ENCODE data around the gene DPP4.

The DPP4 gene

DNA sequence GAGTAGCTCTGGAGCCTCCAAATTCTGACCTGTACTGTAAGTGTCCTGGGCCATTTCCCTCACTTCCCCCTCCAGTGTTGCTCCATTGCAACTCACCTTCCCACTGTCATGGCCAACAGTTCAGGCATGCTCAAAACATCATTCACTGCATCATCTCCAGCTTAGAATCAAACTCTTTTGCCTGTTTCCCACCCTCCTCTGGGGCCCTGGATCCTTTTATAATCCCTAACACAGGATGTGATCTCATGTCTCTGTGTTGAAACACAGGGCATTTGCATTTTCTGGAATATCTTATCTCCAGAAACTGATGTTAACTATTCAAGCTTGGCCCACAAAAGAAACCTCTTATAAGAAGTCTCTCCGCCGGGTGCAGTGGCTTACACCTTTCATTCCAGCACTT lies 3.0 kb downstream of the DPP4 start:
- Histone ChIP-seq H3K27ac (ENCODE audit: insufficient read depth, low read depth, low read length, poor library complexity, severe bottlenecking) (no peak overlapping the region), H3K4me1 (ENCODE audit: control insufficient read depth, insufficient read depth, low read length) (peaks cover 17% of the 10 kb centered on the region), H3K9me3 (ENCODE audit: control insufficient read depth, low read length) (no peaks in the 10 kb centered on the region), H3K27me3 (ENCODE audit: control insufficient read depth, insufficient read depth, low read length, poor library complexity, severe bottlenecking) (peaks cover 39% of the 10 kb centered on the region), H3K4me3 (ENCODE audit: insufficient read depth, low read depth, low read length) (no peak overlapping the region), H3K36me3 (ENCODE audit: control insufficient read depth, insufficient read depth, low read length) (no peaks in the 10 kb centered on the region)
- WGBS, 2 experiments = 79 to 88% methylated on average over 2 of the region's 2 CpGs

DNA sequence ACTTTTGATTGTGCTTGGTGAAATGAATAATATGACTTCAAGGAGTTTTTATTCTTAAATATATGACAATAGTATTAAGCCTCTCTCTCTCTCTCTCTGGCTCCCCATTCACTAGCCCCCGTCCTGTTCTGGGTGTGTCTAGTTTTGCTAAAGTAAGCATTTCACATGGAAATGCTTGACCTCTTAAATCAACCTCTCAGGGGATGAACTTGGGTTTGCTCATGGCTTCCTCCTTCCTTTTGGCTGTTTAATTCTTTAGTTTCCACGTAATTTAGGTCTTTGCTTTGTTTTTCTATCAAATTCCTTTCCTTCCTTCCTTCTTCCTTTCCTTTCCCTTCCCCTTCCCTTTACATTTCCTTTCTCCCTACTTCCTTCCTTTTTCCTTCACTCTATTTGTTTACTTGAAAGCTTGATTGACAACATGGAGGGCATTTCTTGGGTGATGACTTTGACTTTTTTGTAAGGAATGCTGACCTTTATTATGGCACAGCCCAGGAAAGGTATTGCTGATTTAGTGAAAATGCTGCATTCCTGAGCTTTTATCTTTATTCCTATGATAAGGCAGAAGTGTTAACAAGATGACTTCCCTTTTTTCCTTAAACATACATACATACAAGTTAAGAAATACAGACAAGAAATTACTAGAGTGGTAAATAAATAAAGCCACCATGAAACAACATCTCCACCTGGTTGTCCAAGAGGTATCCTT lies 3.6 kb downstream of the DPP4 start:
- H3K4me1 ChIP-seq (ENCODE audit: control insufficient read depth, insufficient read depth, low read length) = peaks cover 16% of the 10 kb centered on the region
- no peak overlapping the region for H3K4me3 ChIP-seq (ENCODE audit: insufficient read depth, low read depth, low read length)

DNA sequence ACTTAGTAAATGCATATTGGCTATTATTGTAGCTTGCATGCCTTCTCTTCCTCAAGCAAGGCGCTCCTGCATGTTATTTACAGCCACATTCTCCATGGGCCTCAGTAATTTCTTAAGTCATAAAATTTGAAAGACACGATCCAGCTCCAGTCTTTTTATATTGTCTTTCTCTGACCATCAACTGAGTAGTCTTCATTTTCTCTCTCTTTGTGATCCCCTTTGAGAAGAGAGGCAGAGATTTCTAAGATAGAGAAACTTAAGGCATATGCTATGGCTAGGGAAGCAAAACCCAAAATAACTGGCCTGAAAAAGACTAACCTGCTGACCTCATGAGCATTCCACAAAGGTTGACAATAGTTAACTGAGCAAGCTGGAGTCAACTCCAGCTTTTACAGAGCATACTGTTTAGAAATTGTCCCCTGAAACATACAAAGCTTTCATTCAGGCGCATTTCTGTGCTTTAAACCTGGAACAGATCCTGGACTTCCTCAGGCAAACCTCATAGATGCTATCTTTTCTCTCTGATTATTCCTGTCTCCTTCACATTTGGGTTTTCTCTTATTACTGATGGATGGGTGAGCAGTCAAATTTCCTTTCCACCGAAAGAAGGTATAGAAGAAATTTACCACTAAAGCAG lies 4.6 kb downstream of the DPP4 start:
- Histone ChIP-seq H3K4me3 (ENCODE audit: insufficient read depth, low read depth, low read length) (no peak overlapping the region), H3K36me3 (ENCODE audit: control insufficient read depth, insufficient read depth, low read length) (no peaks in the 10 kb centered on the region), H3K27ac (ENCODE audit: insufficient read depth, low read depth, low read length, poor library complexity, severe bottlenecking) (no peak overlapping the region), H3K27me3 (ENCODE audit: control insufficient read depth, insufficient read depth, low read length, poor library complexity, severe bottlenecking) (peaks cover 30% of the 10 kb centered on the region), H3K4me1 (ENCODE audit: control insufficient read depth, insufficient read depth, low read length) (peaks cover 6% of the 10 kb centered on the region), H3K9me3 (ENCODE audit: control insufficient read depth, low read length) (no peaks in the 10 kb centered on the region)
- WGBS, 2 experiments = 89 to 100% methylated on average over 3 of the region's 4 CpGs

More for the DNA sequence above, 3.6 kb downstream of the DPP4 start:
- WGBS, 2 experiments = 70 to 83% methylated on average over 2 of the region's 2 CpGs
- peaks cover 39% of the 10 kb centered on the region for H3K27me3 ChIP-seq (ENCODE audit: control insufficient read depth, insufficient read depth, low read length, poor library complexity, severe bottlenecking)
- no peaks in the 10 kb centered on the region for H3K36me3 ChIP-seq (ENCODE audit: control insufficient read depth, insufficient read depth, low read length)
- H3K9me3 ChIP-seq (ENCODE audit: control insufficient read depth, low read length) = no peaks in the 10 kb centered on the region
- H3K27ac ChIP-seq (ENCODE audit: insufficient read depth, low read depth, low read length, poor library complexity, severe bottlenecking) = no peak overlapping the region

DNA sequence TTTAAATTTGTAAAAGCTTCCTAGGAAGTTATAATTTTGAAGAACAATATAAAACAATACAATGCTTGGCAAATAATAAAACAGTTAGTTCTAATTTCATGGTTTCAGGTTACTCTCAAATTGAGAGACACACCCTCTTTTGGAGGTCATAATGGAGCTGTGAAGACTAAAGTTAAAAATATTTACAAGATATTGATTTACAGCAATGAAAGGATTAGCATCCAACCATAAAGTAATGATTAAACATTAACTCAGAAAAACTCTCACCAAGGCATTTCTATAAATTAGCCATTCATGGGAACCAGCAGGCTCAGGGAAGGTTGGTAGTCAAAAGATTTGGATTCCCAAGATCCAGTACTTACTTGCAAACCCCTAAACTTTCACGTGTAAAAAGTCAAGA lies 6.4 kb downstream of the DPP4 start:
- no peaks in the 10 kb centered on the region for H3K9me3 ChIP-seq (ENCODE audit: control insufficient read depth, low read length)
- H3K4me3 ChIP-seq (ENCODE audit: insufficient read depth, low read depth, low read length) = no peak overlapping the region
- H3K27ac ChIP-seq (ENCODE audit: insufficient read depth, low read depth, low read length, poor library complexity, severe bottlenecking) = no peak overlapping the region
- peaks cover 12% of the 10 kb centered on the region for H3K27me3 ChIP-seq (ENCODE audit: control insufficient read depth, insufficient read depth, low read length, poor library complexity, severe bottlenecking)
- no CpG with 5 or more reads among the region's 1 CpG for WGBS, 2 experiments
- H3K36me3 ChIP-seq (ENCODE audit: control insufficient read depth, insufficient read depth, low read length) = no peaks in the 10 kb centered on the region
- no peaks in the 10 kb centered on the region for H3K4me1 ChIP-seq (ENCODE audit: control insufficient read depth, insufficient read depth, low read length)

DNA sequence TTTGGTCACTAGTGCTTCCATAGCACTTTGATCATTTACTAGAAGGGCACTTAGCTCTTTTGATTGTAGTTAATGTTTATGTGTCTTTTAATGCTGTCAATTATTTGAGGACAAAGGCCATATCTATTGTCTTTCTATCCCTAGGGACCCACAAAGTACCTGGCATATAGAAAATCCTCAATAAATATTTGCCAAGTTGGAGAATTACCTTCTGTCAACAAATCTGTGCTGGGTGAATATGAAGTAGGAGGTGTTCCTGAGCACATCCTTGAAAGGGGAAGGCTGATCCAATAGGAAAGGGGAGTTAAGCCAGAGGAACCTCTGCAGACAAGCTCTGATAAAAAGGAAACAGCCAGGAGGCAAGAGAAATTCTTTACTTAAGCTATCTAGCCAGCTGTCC lies 8.2 kb downstream of the DPP4 start:
- H3K27ac ChIP-seq (ENCODE audit: insufficient read depth, low read depth, low read length, poor library complexity, severe bottlenecking) = no peak overlapping the region
- H3K27me3 ChIP-seq (ENCODE audit: control insufficient read depth, insufficient read depth, low read length, poor library complexity, severe bottlenecking) = no peaks in the 10 kb centered on the region
- H3K4me1 ChIP-seq (ENCODE audit: control insufficient read depth, insufficient read depth, low read length) = no peaks in the 10 kb centered on the region

DNA sequence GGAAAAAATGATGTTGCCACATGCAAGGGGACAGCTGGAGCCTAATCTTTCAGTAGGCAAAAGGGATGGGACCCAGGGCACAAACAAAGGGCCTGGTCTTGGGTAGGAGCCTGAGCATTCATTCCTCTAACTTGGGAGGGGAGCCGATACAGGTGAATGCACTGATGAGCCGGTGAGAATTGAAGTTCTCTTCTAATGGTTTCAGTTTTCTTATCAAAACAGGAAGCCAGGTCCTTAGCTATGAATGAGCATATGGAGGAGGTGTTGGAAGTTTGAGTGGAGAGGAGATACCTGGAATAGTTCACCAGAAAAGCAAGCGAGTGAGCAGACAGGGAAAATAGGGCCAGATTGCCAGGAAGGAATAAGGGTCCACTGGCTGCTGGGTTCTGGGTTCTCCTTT lies 10.1 kb downstream of the DPP4 start:
- Histone ChIP-seq H3K27ac (ENCODE audit: insufficient read depth, low read depth, low read length, poor library complexity, severe bottlenecking) (no peak overlapping the region), H3K27me3 (ENCODE audit: control insufficient read depth, insufficient read depth, low read length, poor library complexity, severe bottlenecking) (no peaks in the 10 kb centered on the region), H3K4me3 (ENCODE audit: insufficient read depth, low read depth, low read length) (no peak overlapping the region), H3K4me1 (ENCODE audit: control insufficient read depth, insufficient read depth, low read length) (no peaks in the 10 kb centered on the region), H3K36me3 (ENCODE audit: control insufficient read depth, insufficient read depth, low read length) (no peaks in the 10 kb centered on the region), H3K9me3 (ENCODE audit: control insufficient read depth, low read length) (no peaks in the 10 kb centered on the region)
- 95% methylated on average over 3 of the region's 3 CpGs for WGBS, 2 experiments

More for the DNA sequence above, 8.2 kb downstream of the DPP4 start:
- Histone ChIP-seq H3K36me3 (ENCODE audit: control insufficient read depth, insufficient read depth, low read length) (no peaks in the 10 kb centered on the region), H3K4me3 (ENCODE audit: insufficient read depth, low read depth, low read length) (no peak overlapping the region), H3K9me3 (ENCODE audit: control insufficient read depth, low read length) (no peaks in the 10 kb centered on the region)

DNA sequence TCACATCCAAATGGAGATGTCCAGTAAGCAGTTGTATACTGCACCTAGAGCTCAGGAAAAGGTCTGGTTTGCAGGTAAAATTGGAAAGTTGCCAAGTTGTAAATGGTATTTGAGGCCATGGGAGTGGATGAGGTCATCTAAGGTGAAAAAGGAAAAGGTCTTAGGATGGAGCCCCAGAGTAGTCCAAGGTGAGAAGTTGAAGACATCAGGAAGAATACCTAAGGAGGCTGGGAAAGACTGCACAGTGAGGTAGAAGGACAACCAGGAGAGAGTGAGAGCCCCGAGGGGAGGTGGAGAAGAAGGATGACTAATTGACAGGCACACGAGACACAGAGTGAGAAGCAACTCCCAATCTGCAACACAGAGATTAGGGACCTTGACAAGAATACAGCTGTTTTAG lies 10.7 kb downstream of the DPP4 start:
- Histone ChIP-seq H3K27ac (ENCODE audit: insufficient read depth, low read depth, low read length, poor library complexity, severe bottlenecking) (no peak overlapping the region), H3K9me3 (ENCODE audit: control insufficient read depth, low read length) (no peaks in the 10 kb centered on the region), H3K27me3 (ENCODE audit: control insufficient read depth, insufficient read depth, low read length, poor library complexity, severe bottlenecking) (no peaks in the 10 kb centered on the region), H3K4me1 (ENCODE audit: control insufficient read depth, insufficient read depth, low read length) (no peaks in the 10 kb centered on the region), H3K36me3 (ENCODE audit: control insufficient read depth, insufficient read depth, low read length) (no peaks in the 10 kb centered on the region), H3K4me3 (ENCODE audit: insufficient read depth, low read depth, low read length) (no peak overlapping the region)
- 93 to 97% methylated on average over 2 of the region's 2 CpGs for WGBS, 2 experiments

DNA sequence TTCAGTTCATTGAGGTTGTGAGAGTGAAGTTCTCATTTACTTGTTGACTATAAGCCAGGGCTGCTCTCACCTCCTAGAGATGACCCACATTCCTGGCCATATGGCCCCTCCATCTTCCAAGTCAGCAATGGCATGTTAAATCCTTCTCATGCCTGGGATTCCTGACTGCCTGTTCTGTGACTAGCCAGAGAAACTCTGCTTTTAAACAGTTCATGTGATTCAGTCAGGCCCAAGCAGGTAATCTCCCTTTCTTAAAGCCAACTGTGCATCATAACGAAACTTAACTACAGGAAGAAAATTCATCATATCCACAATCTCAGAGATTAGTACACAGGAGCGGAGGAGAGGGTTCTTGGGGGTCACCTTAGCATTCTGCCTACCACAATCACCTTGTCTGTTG lies 11.5 kb downstream of the DPP4 start:
- no peaks in the 10 kb centered on the region for H3K9me3 ChIP-seq (ENCODE audit: control insufficient read depth, low read length)
- no peaks in the 10 kb centered on the region for H3K4me1 ChIP-seq (ENCODE audit: control insufficient read depth, insufficient read depth, low read length)
- no peak overlapping the region for H3K27ac ChIP-seq (ENCODE audit: insufficient read depth, low read depth, low read length, poor library complexity, severe bottlenecking)
- H3K4me3 ChIP-seq (ENCODE audit: insufficient read depth, low read depth, low read length) = no peak overlapping the region
- 71 to 95% methylated on average over 2 of the region's 2 CpGs for WGBS, 2 experiments
- H3K27me3 ChIP-seq (ENCODE audit: control insufficient read depth, insufficient read depth, low read length, poor library complexity, severe bottlenecking) = no peaks in the 10 kb centered on the region
- H3K36me3 ChIP-seq (ENCODE audit: control insufficient read depth, insufficient read depth, low read length) = no peaks in the 10 kb centered on the region

DNA sequence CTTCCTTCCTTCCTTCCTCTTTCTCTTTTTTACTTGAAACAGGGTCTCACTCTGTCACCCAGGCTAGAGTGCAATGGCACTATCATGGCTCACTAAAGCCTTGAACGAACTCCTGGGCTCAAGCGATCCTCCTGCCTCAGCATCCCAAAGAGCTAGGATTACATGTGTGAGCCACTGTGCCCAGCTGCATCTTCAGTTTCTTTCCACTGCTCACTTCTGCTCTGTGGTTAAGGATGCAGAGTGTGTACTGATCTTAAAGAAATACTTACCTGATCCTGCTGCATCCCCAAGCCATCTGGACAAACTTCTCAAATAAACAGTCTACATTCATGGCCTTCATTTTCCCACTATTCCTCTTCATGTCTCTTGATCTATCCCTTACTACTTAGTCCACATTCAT lies 13.0 kb downstream of the DPP4 start:
- H3K4me1 ChIP-seq (ENCODE audit: control insufficient read depth, insufficient read depth, low read length) = no peaks in the 10 kb centered on the region
- H3K27me3 ChIP-seq (ENCODE audit: control insufficient read depth, insufficient read depth, low read length, poor library complexity, severe bottlenecking) = no peaks in the 10 kb centered on the region
- H3K4me3 ChIP-seq (ENCODE audit: insufficient read depth, low read depth, low read length) = no peak overlapping the region
- WGBS, 2 experiments = 90 to 97% methylated on average over 2 of the region's 2 CpGs
- no peaks in the 10 kb centered on the region for H3K36me3 ChIP-seq (ENCODE audit: control insufficient read depth, insufficient read depth, low read length)
- H3K27ac ChIP-seq (ENCODE audit: insufficient read depth, low read depth, low read length, poor library complexity, severe bottlenecking) = no peak overlapping the region
- H3K9me3 ChIP-seq (ENCODE audit: control insufficient read depth, low read length) = no peaks in the 10 kb centered on the region

DNA sequence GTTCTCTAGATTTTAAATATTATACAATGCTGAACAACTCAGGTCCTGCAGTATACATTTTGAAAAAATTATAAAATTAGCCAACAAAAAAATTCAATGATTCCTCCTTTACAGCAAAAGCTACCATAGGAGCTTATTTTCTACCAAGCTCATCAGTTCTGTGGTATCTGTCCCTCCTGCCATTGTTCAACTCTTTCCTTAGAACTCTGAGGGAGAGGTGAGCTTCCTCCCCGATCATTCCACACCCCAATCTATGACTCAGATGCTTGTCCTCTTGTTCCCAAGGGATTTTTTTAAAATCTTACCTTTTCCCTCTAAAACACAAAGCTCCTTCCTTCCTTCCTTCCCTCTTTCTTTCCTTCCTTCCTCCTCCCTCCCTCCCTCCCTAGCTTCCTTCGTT lies 13.5 kb downstream of the DPP4 start:
- WGBS, 2 experiments = 90 to 91% methylated on average over 2 of the region's 2 CpGs
- H3K36me3 ChIP-seq (ENCODE audit: control insufficient read depth, insufficient read depth, low read length) = no peaks in the 10 kb centered on the region
- no peak overlapping the region for H3K4me3 ChIP-seq (ENCODE audit: insufficient read depth, low read depth, low read length)
- H3K27me3 ChIP-seq (ENCODE audit: control insufficient read depth, insufficient read depth, low read length, poor library complexity, severe bottlenecking) = no peaks in the 10 kb centered on the region
- no peak overlapping the region for H3K27ac ChIP-seq (ENCODE audit: insufficient read depth, low read depth, low read length, poor library complexity, severe bottlenecking)
- H3K4me1 ChIP-seq (ENCODE audit: control insufficient read depth, insufficient read depth, low read length) = no peaks in the 10 kb centered on the region
- H3K9me3 ChIP-seq (ENCODE audit: control insufficient read depth, low read length) = no peaks in the 10 kb centered on the region

All from ectodermal cell (in vitro differentiated cells).